Left forelimb (tissue), 1 donor: Measurements from ENCODE around the gene NLRC5.
"Not testable (repeated sequence)": the region's sequence is repeated elsewhere in the genome, so short reads cannot be mapped to it uniquely, and the experiment has no call there.

Experiments used
- DNase-seq: peaks from one replicate; pipeline ENCODE4 v3.0.0-alpha.2; 2018; ENCODE audit warnings: low spot score

NLRC5 gene

GRCh38 chr16:56961386-56961785 lies 28.0 kb upstream of the NLRC5 start:
- DNase-seq = no peak

GRCh38 chr16:56961851-56962281 lies 27.5 kb upstream of the NLRC5 start, which contains the start of gene CETP:
Gene CETP, plus strand, starts transcription at chr16:56961950. Its CDS starts 30 bp downstream, at chr16:56961980.
- no peak for DNase-seq

GRCh38 chr16:56964243-56965148 lies 24.9 kb upstream of the NLRC5 start:
- peak; percentile 80 for DNase-seq

- no peak for DNase-seq
Measured at GRCh38 chr16:56965149-56966092, 23.9 kb upstream of the NLRC5 start.

- DNase-seq = no peak
Measured at GRCh38 chr16:56966093-56966475, 23.3 kb upstream of the NLRC5 start.

- DNase-seq = no peak
Measured at GRCh38 chr16:56967733-56968132, 21.6 kb upstream of the NLRC5 start.

- DNase-seq = no peak
Measured at GRCh38 chr16:56969769-56970168, 19.6 kb upstream of the NLRC5 start.

GRCh38 chr16:56970934-56971767 lies 18.2 kb upstream of the NLRC5 start:
- DNase-seq = no peak

GRCh38 chr16:56971768-56972043 lies 17.7 kb upstream of the NLRC5 start:
- no peak for DNase-seq

GRCh38 chr16:56972403-56973293 lies 16.7 kb upstream of the NLRC5 start:
- no peak for DNase-seq

GRCh38 chr16:56973294-56973689 lies 16.1 kb upstream of the NLRC5 start:
- DNase-seq = no peak

- DNase-seq = not testable (repeated sequence)
Measured at GRCh38 chr16:56973899-56974298, 15.5 kb upstream of the NLRC5 start.

- DNase-seq = no peak
Measured at GRCh38 chr16:56974549-56975300, 14.6 kb upstream of the NLRC5 start.

- no peak for DNase-seq
Measured at GRCh38 chr16:56975714-56976113, 13.6 kb upstream of the NLRC5 start.

- no peak for DNase-seq
Measured at GRCh38 chr16:56977216-56977615, 12.1 kb upstream of the NLRC5 start.

- no peak for DNase-seq
Measured at GRCh38 chr16:56977823-56978430, 11.4 kb upstream of the NLRC5 start.

GRCh38 chr16:56980201-56980535 lies 9.2 kb upstream of the NLRC5 start:
- no peak for DNase-seq

GRCh38 chr16:56980792-56981724 lies 8.3 kb upstream of the NLRC5 start:
- no peak for DNase-seq
